ENCODE results near the gene FMNL2. TPM values are rescaled to one million over a fixed set of nuclear protein-coding genes. Genes with fewer than 3 reads are reported as not detected.

The FMNL2 gene
- total and polyA plus RNA-seq, 2 experiments from 2014 or later: 16.5 to 45.4 TPM

GRCh38 chr2:152423684-152424083 lies 88.7 kb downstream of the FMNL2 start:
- no peak overlapping the region for H3K4me3 Mint-ChIP-seq
- H3K27me3 Mint-ChIP-seq (ENCODE audit: insufficient read depth, low read depth, poor library complexity): peaks cover 2% of the 10 kb centered on the region
- no peak overlapping the region for H3K4me3 ChIP-seq
- H3K9me3 Mint-ChIP-seq: no peaks in the 10 kb centered on the region
- no peaks in the 10 kb centered on the region; the same call in 1 of the 2 replicates for H3K36me3 ChIP-seq (ENCODE audit: insufficient read depth)
- peaks cover 61% of the 10 kb centered on the region for H3K4me1 ChIP-seq (ENCODE audit: insufficient read depth)
- H3K4me2 ChIP-seq: peak overlapping the region; percentile 18; the same call in 1 of the 2 replicates
- DNase-seq (ENCODE audit: low spot score) (no peak), ATAC-seq (no peak)
- H3K4me1 Mint-ChIP-seq: peaks cover 66% of the 10 kb centered on the region
- 0 out of 2 replicates have a peak overlapping the region, but pooled peaks have one; percentile 8 for H3K27ac ChIP-seq (ENCODE audit: low read depth)
- H3F3A ChIP-seq (replicated peaks; ENCODE audit: low read depth): no peaks in the 10 kb centered on the region
- TF ChIP-seq ZNF114 (CRISPR knock-in tag; IDR thresholded peaks at IDR 0.05) (no peak), EZH2 (IDR thresholded peaks at IDR 0.05; ENCODE audit: low read depth, unreplicated experiment) (no peak)
- peaks cover 13% of the 10 kb centered on the region; the same call in 1 of the 2 replicates for H4K20me1 ChIP-seq (replicated peaks; ENCODE audit: insufficient read depth)
- H3K27me3 ChIP-seq (ENCODE audit: insufficient read depth): no peaks in the 10 kb centered on the region
- H2AFZ ChIP-seq: no peak overlapping the region
- H3K9me2 ChIP-seq (ENCODE audit: insufficient read depth): no peaks in the 10 kb centered on the region
- H3K36me3 Mint-ChIP-seq (ENCODE audit: low read depth): no peaks in the 10 kb centered on the region
- H3K27ac Mint-ChIP-seq: no peak overlapping the region
- peaks cover 90% of the 10 kb centered on the region for H3K79me2 ChIP-seq (replicated peaks; ENCODE audit: insufficient read depth)

- Histone ChIP-seq H3K9me2 (ENCODE audit: insufficient read depth) (no peaks in the 10 kb centered on the region), H3K4me2 (no peak overlapping the region), H4K20me1 (replicated peaks; ENCODE audit: insufficient read depth) (peaks cover 19% of the 10 kb centered on the region; the same call in 1 of the 2 replicates), H3K4me1 (ENCODE audit: insufficient read depth) (peaks cover 65% of the 10 kb centered on the region), H3K36me3 (ENCODE audit: insufficient read depth) (no peaks in the 10 kb centered on the region), H3K27ac (ENCODE audit: low read depth) (no peak overlapping the region), H3K79me2 (replicated peaks; ENCODE audit: insufficient read depth) (peaks cover 97% of the 10 kb centered on the region), H3K4me3 (no peak overlapping the region), H3F3A (replicated peaks; ENCODE audit: low read depth) (no peaks in the 10 kb centered on the region), H3K27me3 (ENCODE audit: insufficient read depth) (no peaks in the 10 kb centered on the region), H2AFZ (no peak overlapping the region)
- H3K36me3 Mint-ChIP-seq (ENCODE audit: low read depth): no peaks in the 10 kb centered on the region
- H3K9me3 Mint-ChIP-seq: no peaks in the 10 kb centered on the region
- H3K4me1 Mint-ChIP-seq: peaks cover 69% of the 10 kb centered on the region
- ATAC-seq (no peak), DNase-seq (ENCODE audit: low spot score) (no peak)
- no peak overlapping the region for H3K4me3 Mint-ChIP-seq
- H3K27me3 Mint-ChIP-seq (ENCODE audit: insufficient read depth, low read depth, poor library complexity): no peaks in the 10 kb centered on the region
- peak overlapping the region; percentile 1; the same call in 1 of the 2 replicates for H3K27ac Mint-ChIP-seq
- TF ChIP-seq CREB1 (CRISPR knock-in tag; IDR thresholded peaks at IDR 0.05; ENCODE audit: low read depth) (no peak), REST (IDR thresholded peaks at IDR 0.05; ENCODE audit: unreplicated experiment) (no peak), CTCF (conservative IDR thresholded peaks at IDR 0.05; ENCODE audit: low read depth in 2 of 2) (no peak), EZH2phosphoT487 (IDR thresholded peaks at IDR 0.05; ENCODE audit: unreplicated experiment) (no peak), ZNF462 (CRISPR knock-in tag; IDR thresholded peaks at IDR 0.05) (no peak), EZH2 (IDR thresholded peaks at IDR 0.05; ENCODE audit: low read depth, unreplicated experiment) (no peak), ZNF114 (CRISPR knock-in tag; IDR thresholded peaks at IDR 0.05) (no peak)
These were observed 91.1 kb downstream of the FMNL2 start for GRCh38 chr2:152425765-152426727.
